HG03196 (cell line): ENCODE measurements around the gene TUBB2A.
"Not testable (repeated sequence)": the region's sequence is repeated elsewhere in the genome, so short reads cannot be mapped to it uniquely, and the experiment has no call there.

Experiments used
- ATAC-seq: cut with Tn5 transposase; IDR thresholded peaks from one replicate; pipeline ENCODE4 v1.9.1; 2021; ENCODE audit not compliant: unreplicated experiment

Gene TUBB2A

GRCh38 chr6:3181105-3181504 lies 23.8 kb upstream of the TUBB2A start:
- ATAC-seq = no peak

- not testable (repeated sequence) for ATAC-seq
These were observed 22.6 kb upstream of the TUBB2A start for GRCh38 chr6:3179945-3180344.

- not testable (repeated sequence) for ATAC-seq
These were observed 21.3 kb upstream of the TUBB2A start for GRCh38 chr6:3178666-3179065.

- ATAC-seq = no peak
These were observed 19.4 kb upstream of the TUBB2A start for GRCh38 chr6:3176562-3177355.

GRCh38 chr6:3175715-3176402 lies 18.5 kb upstream of the TUBB2A start:
- no peak for ATAC-seq

- not testable (repeated sequence) for ATAC-seq
These were observed 16.3 kb upstream of the TUBB2A start for GRCh38 chr6:3173636-3174089.

- not testable (repeated sequence) for ATAC-seq
These were observed 15.4 kb upstream of the TUBB2A start for GRCh38 chr6:3172789-3173188.

GRCh38 chr6:3171313-3172175 lies 14.2 kb upstream of the TUBB2A start:
- not testable (repeated sequence) for ATAC-seq

- ATAC-seq = not testable (repeated sequence)
These were observed 13.3 kb upstream of the TUBB2A start for GRCh38 chr6:3170676-3171075.

- ATAC-seq = not testable (repeated sequence)
These were observed 10.7 kb upstream of the TUBB2A start for GRCh38 chr6:3168046-3168445.

GRCh38 chr6:3166535-3167225 lies 9.3 kb upstream of the TUBB2A start:
- not testable (repeated sequence) for ATAC-seq

GRCh38 chr6:3165631-3166534 lies 8.5 kb upstream of the TUBB2A start:
- no peak for ATAC-seq

GRCh38 chr6:3164388-3164787 lies 7.0 kb upstream of the TUBB2A start:
- no peak for ATAC-seq

- ATAC-seq = peak; percentile 5
These were observed 5.9 kb upstream of the TUBB2A start for GRCh38 chr6:3163248-3163594.

- ATAC-seq = peak; percentile 59
These were observed 5.4 kb upstream of the TUBB2A start for GRCh38 chr6:3162565-3163247.

- ATAC-seq = no peak
These were observed 4.7 kb upstream of the TUBB2A start for GRCh38 chr6:3162067-3162497.

- ATAC-seq = no peak
These were observed 2.7 kb upstream of the TUBB2A start for GRCh38 chr6:3159805-3160781.
